Fibroblast of villous mesenchyme (primary cell): ENCODE results near the gene SPOUT1. TPM values are rescaled to one million over a fixed set of nuclear protein-coding genes. Genes with fewer than 3 reads are reported as not detected.
A peak's percentile ranks its signal among the peaks of the same experiment; 100 is the strongest.

Experiments
- DNase-seq: peaks from one replicate; pipeline ENCODE4 v3.0.0-alpha.2; 2010; ENCODE audit warnings: low read depth
- H3K4me3 ChIP-seq: 2 replicates; pipeline ENCODE4 v1.5.1; 2011; ENCODE audit warnings: low read depth, mild to moderate bottlenecking, low read length
- CTCF ChIP-seq: IDR thresholded peaks from 2 replicates; pipeline ENCODE4 v1.5.1; 2012; ENCODE audit warnings: low read depth, mild to moderate bottlenecking, low read length; ENCODE audit not compliant: insufficient read depth
- total RNA-seq: library from RNA; depleted of rRNA; stranded (reverse); fragments of >200 nt; gene quantifications from 2 replicates; pipeline ENCODE4 v1.2.3, GENCODE V29; 2012

The SPOUT1 gene
- total RNA-seq, 1 donor = 11.7 TPM

DNA sequence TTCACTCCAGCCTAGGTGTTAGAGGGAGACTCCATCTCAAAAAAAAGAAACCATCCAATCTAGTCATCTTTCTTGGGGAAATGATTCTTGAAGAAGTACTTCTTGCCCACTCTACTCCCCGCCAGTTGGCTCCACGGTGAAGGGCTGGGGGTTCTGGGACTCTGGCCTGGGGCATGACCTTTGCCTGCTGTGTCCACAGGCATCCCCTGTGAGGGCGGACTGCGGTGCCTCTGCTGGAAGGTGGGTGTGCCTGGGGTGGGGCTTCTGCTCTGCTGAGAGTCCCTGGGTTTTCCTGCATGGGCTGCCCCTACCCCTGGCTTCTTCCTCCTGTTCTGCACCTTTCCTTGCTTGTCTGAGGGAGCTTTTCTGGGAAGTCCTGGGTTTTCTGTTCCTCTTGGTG is 39.1 kb downstream of the SPOUT1 start:
- no peak for DNase-seq
- no peak overlapping the region for H3K4me3 ChIP-seq
- no peak for TF ChIP-seq CTCF

- DNase-seq = no peak
- TF ChIP-seq CTCF = no peak
- peak overlapping the region; percentile 87 for H3K4me3 ChIP-seq
Measured at GRCh38 chr9:128788445-128788844, 41.1 kb downstream of the SPOUT1 start.

DNA sequence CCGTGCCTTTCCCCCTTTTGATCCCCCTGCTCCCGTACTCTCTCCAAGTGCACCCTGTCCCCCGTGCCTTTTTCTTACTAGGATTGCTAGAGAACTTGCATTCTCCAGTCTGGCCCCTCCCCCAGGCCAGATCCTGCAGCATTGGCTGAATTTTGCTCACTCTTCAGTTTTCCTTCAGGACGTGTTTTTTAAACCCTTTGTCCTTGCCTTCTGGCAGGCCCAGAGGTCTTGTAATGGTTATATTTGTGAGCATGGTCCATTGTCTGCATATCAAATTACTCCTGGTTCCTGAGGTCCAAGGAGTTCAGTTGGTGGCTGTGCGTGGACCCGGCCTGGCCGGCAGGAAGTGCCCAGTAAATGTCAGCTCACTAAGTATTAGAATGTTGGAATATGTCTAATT is 41.9 kb downstream of the SPOUT1 start:
- no peak for TF ChIP-seq CTCF
- DNase-seq = peak; percentile 17
- H3K4me3 ChIP-seq = peak overlapping the region; percentile 87

GRCh38 chr9:128786681-128787601 is 42.7 kb downstream of the SPOUT1 start, which contains the start of gene TBC1D13:
TBC1D13 (plus strand) TSS chr9:128787253; CDS start chr9:128787354, 101 bp downstream.
- DNase-seq = peak; percentile 86
- no peak for TF ChIP-seq CTCF
- H3K4me3 ChIP-seq = peak within 1 kb of the TSS; percentile 87

GRCh38 chr9:128785427-128785826 is 44.2 kb downstream of the SPOUT1 start:
- no peak for DNase-seq
- H3K4me3 ChIP-seq = no peak overlapping the region
- TF ChIP-seq CTCF = no peak

- TF ChIP-seq CTCF = no peak
- H3K4me3 ChIP-seq = no peak overlapping the region
Measured at GRCh38 chr9:128782669-128783068, 46.9 kb downstream of the SPOUT1 start.

More at GRCh38 chr9:128782669-128783068, 46.9 kb downstream of the SPOUT1 start:
- no peak for DNase-seq
